Measurements from ENCODE around the gene PAN3. TPM values are rescaled to one million over a fixed set of nuclear protein-coding genes. Genes with fewer than 3 reads are reported as not detected.

PAN3 gene
- total RNA-seq, 1 donor from 2014 or later: 51.9 TPM

DNA sequence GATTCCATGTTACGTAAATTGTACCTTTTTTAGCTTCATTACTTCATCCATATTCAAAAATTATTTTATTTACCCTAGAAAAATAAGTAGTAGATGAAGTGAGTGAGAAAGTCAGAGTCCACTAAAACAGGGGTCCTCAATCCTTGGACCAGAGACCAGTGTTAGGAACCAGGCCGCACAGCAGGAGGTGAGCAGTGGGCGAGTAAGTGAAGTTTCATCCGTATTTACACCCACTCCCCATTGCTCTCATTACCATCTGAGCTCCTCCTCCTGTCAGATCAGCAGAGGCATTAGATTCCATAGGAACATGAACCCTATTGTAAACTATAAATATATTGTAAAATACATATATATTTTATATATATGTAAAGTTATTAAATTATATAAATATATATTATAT is 119.0 kb downstream of the PAN3 start:
- Mint-ChIP-seq H3K27me3 (ENCODE audit: unreplicated experiment) (no peaks in the 10 kb centered on the region), H3K27ac (ENCODE audit: unreplicated experiment) (no peak overlapping the region), H3K9me3 (ENCODE audit: unreplicated experiment) (no peaks in the 10 kb centered on the region), H3K36me3 (ENCODE audit: low read depth, unreplicated experiment) (peaks cover 18% of the 10 kb centered on the region), H3K4me1 (ENCODE audit: unreplicated experiment) (peaks cover 31% of the 10 kb centered on the region), H3K4me3 (ENCODE audit: unreplicated experiment) (peak overlapping the region; percentile 30)
- TF ChIP-seq, protein P1, sequence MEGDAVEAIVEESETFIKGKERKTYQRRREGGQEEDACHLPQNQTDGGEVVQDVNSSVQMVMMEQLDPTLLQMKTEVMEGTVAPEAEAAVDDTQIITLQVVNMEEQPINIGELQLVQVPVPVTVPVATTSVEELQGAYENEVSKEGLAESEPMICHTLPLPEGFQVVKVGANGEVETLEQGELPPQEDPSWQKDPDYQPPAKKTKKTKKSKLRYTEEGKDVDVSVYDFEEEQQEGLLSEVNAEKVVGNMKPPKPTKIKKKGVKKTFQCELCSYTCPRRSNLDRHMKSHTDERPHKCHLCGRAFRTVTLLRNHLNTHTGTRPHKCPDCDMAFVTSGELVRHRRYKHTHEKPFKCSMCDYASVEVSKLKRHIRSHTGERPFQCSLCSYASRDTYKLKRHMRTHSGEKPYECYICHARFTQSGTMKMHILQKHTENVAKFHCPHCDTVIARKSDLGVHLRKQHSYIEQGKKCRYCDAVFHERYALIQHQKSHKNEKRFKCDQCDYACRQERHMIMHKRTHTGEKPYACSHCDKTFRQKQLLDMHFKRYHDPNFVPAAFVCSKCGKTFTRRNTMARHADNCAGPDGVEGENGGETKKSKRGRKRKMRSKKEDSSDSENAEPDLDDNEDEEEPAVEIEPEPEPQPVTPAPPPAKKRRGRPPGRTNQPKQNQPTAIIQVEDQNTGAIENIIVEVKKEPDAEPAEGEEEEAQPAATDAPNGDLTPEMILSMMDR (IDR thresholded peaks at IDR 0.05; ENCODE audit: unreplicated experiment): no peak
- DNase-seq (ENCODE audit: low spot score): no peak

DNA sequence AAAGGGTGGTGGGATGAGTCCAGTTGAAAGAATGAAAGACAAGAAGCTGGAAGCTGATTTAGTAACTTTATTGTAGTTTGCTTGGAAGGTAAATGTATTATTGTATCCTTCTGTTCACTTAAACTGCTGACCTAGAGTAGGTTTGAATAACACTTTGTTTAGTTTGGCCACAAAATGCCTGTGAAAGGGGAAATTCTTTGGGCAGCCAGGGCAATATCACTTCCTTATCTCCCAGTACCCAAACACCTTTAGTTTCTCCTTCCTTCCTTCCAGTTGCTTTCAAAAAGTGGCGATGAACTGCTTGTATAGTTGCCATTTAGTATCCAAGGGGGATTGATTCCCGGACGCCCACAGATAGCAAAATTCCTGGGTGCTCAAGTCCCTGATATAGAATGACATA is 120.1 kb downstream of the PAN3 start:
- H3K4me1 Mint-ChIP-seq (ENCODE audit: unreplicated experiment): peaks cover 31% of the 10 kb centered on the region
- TF ChIP-seq, protein P1 (IDR thresholded peaks at IDR 0.05; ENCODE audit: unreplicated experiment): no peak
- DNase-seq (ENCODE audit: low spot score): no peak
- H3K27me3 Mint-ChIP-seq (ENCODE audit: unreplicated experiment): no peaks in the 10 kb centered on the region
- peak overlapping the region; percentile 31 for H3K4me3 Mint-ChIP-seq (ENCODE audit: unreplicated experiment)
- H3K36me3 Mint-ChIP-seq (ENCODE audit: low read depth, unreplicated experiment): peaks cover 25% of the 10 kb centered on the region
- H3K9me3 Mint-ChIP-seq (ENCODE audit: unreplicated experiment): no peaks in the 10 kb centered on the region
- peak overlapping the region; percentile 86 for H3K27ac Mint-ChIP-seq (ENCODE audit: unreplicated experiment)

DNA sequence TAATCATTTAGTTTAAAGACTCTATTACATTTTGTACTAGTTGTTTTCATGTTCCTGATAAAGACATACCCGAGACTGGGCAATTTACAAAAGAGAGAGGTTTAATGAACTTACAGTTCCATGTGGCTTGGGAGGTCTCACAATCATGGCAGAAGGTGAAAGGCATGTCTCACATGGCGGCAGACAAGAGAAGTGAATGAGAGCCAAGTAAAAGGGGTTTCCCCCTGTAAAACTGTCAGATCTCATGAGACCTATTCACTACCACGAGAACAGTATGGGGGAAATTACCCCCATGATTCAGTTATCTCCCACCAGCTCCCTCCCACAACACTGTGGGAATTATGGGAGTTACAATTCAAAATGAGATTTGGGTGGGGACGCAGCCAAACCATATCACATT is 129.2 kb downstream of the PAN3 start:
- Mint-ChIP-seq H3K36me3 (ENCODE audit: low read depth, unreplicated experiment) (peaks cover 12% of the 10 kb centered on the region), H3K27ac (ENCODE audit: unreplicated experiment) (no peak overlapping the region), H3K27me3 (ENCODE audit: unreplicated experiment) (no peaks in the 10 kb centered on the region), H3K9me3 (ENCODE audit: unreplicated experiment) (no peaks in the 10 kb centered on the region), H3K4me3 (ENCODE audit: unreplicated experiment) (no peak overlapping the region), H3K4me1 (ENCODE audit: unreplicated experiment) (no peaks in the 10 kb centered on the region)
- TF ChIP-seq, protein P1 (IDR thresholded peaks at IDR 0.05; ENCODE audit: unreplicated experiment): no peak
- no peak for DNase-seq (ENCODE audit: low spot score)

DNA sequence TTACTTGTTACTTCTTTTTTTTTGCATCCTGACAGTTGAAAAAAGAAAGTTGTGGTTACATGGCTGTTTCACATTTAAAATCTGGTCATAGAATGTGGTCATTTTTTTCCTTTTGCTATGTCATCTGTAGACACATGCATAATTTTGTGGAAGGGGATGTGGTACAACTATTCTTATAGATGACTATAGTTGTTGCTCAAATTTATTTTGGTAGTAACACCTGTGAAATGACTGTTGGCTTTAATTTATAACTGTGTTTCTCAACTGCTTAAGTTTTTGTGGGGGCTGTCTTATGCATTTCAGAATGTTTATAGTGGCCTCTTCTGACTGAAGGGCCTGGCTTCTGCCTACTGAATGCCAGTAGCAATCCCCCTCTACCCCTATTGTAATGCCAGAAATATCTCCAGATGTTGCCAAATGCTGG is 130.5 kb downstream of the PAN3 start:
- Mint-ChIP-seq H3K27me3 (ENCODE audit: unreplicated experiment) (no peaks in the 10 kb centered on the region), H3K9me3 (ENCODE audit: unreplicated experiment) (no peaks in the 10 kb centered on the region), H3K27ac (ENCODE audit: unreplicated experiment) (no peak overlapping the region), H3K4me1 (ENCODE audit: unreplicated experiment) (no peaks in the 10 kb centered on the region), H3K36me3 (ENCODE audit: low read depth, unreplicated experiment) (peaks cover 6% of the 10 kb centered on the region), H3K4me3 (ENCODE audit: unreplicated experiment) (no peak overlapping the region)
- DNase-seq (ENCODE audit: low spot score): no peak
- TF ChIP-seq, protein P1 (IDR thresholded peaks at IDR 0.05; ENCODE audit: unreplicated experiment): no peak

DNA sequence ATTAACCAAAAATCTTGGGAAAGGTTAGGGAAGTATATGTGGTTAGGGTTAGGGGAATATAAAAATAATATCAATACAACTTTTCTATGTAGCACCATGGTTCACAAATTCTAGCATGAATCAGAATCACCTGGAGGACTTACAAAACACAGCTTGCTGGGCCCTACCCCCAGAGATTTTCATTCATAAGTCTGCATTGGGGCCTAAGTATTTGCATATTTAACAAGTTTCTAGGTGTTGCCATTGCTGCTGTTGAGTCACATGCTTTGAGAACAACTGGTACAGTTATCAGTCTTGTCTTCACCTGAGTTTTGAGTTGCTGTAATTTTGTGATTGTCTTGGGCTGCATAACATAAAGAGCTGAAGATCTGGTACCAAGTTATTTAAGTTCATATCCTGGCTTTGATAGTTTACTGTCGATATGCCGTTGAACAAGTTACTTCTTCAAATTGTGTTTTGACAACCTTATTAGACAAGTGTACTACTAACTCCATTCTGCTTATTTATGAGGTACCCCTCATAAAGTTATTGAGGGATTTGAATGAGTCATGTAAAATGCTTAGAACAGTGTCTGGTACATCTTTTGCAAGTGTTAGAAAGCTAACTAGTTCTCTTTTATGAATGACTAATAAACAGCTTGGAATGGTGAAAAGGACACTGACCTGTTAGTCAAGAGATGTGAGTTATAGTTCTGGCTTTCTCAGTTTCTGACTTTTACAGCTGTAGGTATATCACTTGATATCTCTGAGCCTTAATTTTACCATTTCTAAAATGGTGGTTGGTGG is 132.9 kb downstream of the PAN3 start:
- DNase-seq (ENCODE audit: low spot score): no peak
- no peak overlapping the region for H3K4me3 Mint-ChIP-seq (ENCODE audit: unreplicated experiment)
- no peak overlapping the region for H3K27ac Mint-ChIP-seq (ENCODE audit: unreplicated experiment)
- TF ChIP-seq, protein P1 (IDR thresholded peaks at IDR 0.05; ENCODE audit: unreplicated experiment): no peak
- H3K4me1 Mint-ChIP-seq (ENCODE audit: unreplicated experiment): no peaks in the 10 kb centered on the region
- H3K36me3 Mint-ChIP-seq (ENCODE audit: low read depth, unreplicated experiment): peaks cover 6% of the 10 kb centered on the region
- no peaks in the 10 kb centered on the region for H3K27me3 Mint-ChIP-seq (ENCODE audit: unreplicated experiment)
- H3K9me3 Mint-ChIP-seq (ENCODE audit: unreplicated experiment): no peaks in the 10 kb centered on the region

All from endothelial cell (in vitro differentiated cells).